K562 treated with DMSO at 1 percent for 48 hours (cell line): ENCODE results near the gene IGFBP6. TPM values are rescaled to one million over a fixed set of nuclear protein-coding genes. Genes with fewer than 3 reads are reported as not detected.

Experiments used
- total RNA-seq: library from RNA; unstranded; fragments of 300-600 nt; gene quantifications from 2 replicates; pipeline ENCODE4 v1.2.3, GENCODE V29; 2022; ENCODE audit warnings: low replicate concordance; ENCODE audit errors: extremely low read depth

Gene IGFBP6, protein sequence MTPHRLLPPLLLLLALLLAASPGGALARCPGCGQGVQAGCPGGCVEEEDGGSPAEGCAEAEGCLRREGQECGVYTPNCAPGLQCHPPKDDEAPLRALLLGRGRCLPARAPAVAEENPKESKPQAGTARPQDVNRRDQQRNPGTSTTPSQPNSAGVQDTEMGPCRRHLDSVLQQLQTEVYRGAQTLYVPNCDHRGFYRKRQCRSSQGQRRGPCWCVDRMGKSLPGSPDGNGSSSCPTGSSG
- total RNA-seq: not detected in 2 replicates

DNA sequence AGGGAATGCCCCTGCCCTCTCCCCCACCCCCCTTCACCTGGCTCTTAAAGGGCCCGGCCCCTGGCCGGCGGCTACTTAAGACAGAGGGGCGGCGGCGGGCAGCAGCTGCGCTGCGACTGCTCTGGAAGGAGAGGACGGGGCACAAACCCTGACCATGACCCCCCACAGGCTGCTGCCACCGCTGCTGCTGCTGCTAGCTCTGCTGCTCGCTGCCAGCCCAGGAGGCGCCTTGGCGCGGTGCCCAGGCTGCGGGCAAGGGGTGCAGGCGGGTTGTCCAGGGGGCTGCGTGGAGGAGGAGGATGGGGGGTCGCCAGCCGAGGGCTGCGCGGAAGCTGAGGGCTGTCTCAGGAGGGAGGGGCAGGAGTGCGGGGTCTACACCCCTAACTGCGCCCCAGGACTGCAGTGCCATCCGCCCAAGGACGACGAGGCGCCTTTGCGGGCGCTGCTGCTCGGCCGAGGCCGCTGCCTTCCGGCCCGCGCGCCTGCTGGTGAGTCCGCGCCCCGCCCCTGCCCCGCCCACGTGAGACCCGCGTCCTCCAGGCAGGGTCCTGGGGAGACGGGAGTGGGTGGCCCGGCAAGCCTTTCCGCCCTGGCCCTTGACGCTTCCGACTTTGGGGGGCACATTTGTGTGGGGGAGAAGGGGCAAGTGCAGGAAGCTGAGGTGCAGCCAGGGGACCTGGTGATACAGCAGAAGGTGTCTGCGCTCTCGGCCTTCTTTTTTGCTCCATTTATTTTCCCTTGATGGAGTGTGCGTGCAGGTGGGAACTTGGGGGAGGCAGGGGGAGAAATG lies at the start of gene IGFBP6:
IGFBP6 (plus strand) TSS at position 104 of the 790 bp plus-strand sequence; CDS start at position 155, 51 bp downstream.

GRCh38 chr12:53049571-53050318 lies 47.7 kb upstream of the IGFBP6 start, which contains the start of gene TNS2:
TSS of gene TNS2 (plus strand) at chr12:53050065. CDS start at chr12:53050186, 121 bp downstream.

DNA sequence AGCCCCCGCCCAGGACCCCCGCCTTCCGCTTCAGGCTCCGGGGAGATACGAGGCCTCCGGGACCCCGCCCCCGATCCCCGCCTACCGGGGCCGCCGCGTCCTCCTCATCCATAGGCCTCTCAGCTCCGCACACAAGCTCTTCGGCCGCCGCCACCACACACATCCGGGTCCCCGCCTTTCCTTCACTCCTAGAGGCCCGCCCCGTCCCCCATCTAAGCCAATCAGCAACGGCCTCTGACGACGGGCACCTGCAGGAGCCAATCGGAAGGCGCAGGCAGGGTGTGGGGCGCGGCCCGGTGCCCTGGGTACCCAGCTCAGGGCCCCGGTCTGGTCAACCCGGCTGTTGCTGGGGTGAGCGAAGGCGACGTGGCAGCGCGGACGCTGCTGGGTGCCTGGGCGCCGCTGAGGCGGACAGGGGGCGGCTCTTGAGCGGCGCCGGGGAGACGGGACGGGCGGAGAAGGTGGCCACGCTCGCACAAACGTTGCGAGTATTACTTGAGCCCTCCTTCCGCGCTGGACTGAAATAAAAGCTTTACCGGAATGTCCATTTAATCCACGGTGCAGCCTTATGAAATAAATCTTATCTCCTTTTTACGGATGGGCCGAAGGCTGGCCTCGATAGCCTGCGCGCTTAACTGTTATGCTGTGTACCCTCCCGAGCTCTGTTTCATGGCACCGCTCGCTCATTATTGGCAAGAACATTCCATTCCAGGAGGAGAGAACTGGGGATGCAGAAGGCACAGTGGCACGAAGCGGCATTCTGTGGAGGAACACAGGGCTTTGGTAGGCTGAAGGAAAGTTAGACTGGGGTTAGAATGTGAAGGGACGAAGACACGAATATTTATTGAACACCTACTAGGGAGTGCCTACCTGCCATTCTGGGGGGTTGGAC lies 18.0 kb upstream of the IGFBP6 start, which contains the start of gene SPRYD3:
SPRYD3 (minus strand) TSS at position 165 of the 892 bp plus-strand sequence; CDS start at position 108, 57 bp downstream.

DNA sequence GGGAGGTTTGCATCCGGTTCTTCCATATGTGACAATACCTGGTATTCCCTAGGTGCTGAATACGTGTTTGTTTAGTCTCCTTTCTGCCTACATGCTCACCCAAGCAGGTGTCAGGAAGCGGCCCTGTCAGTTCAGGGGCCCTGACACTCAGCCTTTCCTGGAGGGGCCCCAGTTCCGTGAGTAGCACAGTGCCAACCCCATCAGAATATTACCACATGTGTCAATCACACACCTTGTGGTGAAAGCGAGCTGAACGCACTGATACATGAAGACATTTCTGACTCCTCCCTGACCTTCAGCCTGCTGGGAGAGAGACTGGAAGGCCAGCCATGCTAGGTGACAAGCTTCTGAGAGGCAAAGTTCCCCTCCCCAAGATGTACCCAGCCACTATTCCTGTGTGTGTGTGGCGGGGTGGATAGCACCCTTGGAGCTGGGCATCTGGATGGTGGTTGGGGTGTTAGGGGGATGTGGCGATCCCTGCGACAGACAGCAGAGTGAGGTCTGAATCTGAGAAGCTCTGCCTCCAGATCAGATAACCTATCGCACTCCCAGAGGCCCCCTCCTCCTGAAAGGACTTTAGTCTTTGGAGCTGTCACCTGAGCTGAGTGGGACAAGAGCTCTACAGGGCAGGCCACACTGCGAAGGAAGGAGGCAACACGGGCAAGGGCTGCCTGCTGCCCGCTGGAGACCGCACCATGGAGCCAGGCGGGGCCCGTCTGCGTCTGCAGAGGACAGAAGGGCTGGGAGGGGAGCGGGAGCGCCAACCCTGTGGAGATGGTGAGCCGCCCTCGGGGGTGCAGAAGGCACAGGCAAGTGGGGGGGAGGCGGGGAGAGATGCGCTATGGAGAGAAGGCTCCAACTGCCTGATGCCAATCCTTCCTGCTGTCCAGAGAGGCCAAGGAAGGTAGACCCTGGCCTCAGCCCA lies 5.7 kb downstream of the IGFBP6 start, which contains the start of gene SOAT2:
SOAT2 (plus strand) TSS at position 604 of the 925 bp plus-strand sequence; CDS start at position 696, 92 bp downstream.

Other genes starting within 250 kb of the IGFBP6 start
- not detected in 2 replicates for gene KRT78, start 248.7 kb upstream of the IGFBP6 start, total RNA-seq
- 606 TPM in 1 of 2 replicates, not detected in the other for gene KRT8, start 192.6 kb upstream of the IGFBP6 start, total RNA-seq
- gene KRT18, start 148.5 kb upstream of the IGFBP6 start, total RNA-seq: 246 TPM in 1 of 2 replicates, not detected in the other
- 778 TPM in 1 of 2 replicates, not detected in the other for gene EIF4B, start 91.2 kb upstream of the IGFBP6 start, total RNA-seq
- gene TNS2, start 47.6 kb upstream of the IGFBP6 start, total RNA-seq: not detected in 2 replicates
- not detected in 2 replicates for gene SPRYD3, start 18.3 kb upstream of the IGFBP6 start, total RNA-seq
- not detected in 2 replicates for gene SOAT2, start 5.8 kb downstream of the IGFBP6 start, total RNA-seq
- not detected in 2 replicates for gene ZNF740, start 83.1 kb downstream of the IGFBP6 start, total RNA-seq
- not detected in 2 replicates for gene CSAD, start 83.3 kb downstream of the IGFBP6 start, total RNA-seq
- gene ITGB7, start 109.6 kb downstream of the IGFBP6 start, total RNA-seq: not detected in 2 replicates
- gene RARG, start 134.5 kb downstream of the IGFBP6 start, total RNA-seq: not detected in 2 replicates
- gene ESPL1, start 170.6 kb downstream of the IGFBP6 start, total RNA-seq: not detected in 2 replicates
- not detected in 2 replicates for gene PFDN5, start 197.9 kb downstream of the IGFBP6 start, total RNA-seq
- gene MYG1, start 202.0 kb downstream of the IGFBP6 start, total RNA-seq: not detected in 2 replicates
- gene AAAS, start 223.9 kb downstream of the IGFBP6 start, total RNA-seq: 870 TPM in 1 of 2 replicates, not detected in the other
- gene SP7, start 238.7 kb downstream of the IGFBP6 start, total RNA-seq: not detected in 2 replicates